Stimulated activated CD8-positive, alpha-beta memory T cell treated with anti-CD3 and anti-CD28 coated beads, Interleukin-15, amount 100 ng/mL, for 4 hours (primary cell): Measurements from ENCODE around the gene SEPTIN5.

Source experiments
- DNase-seq, 2 donors: peaks; one replicate each; pipeline ENCODE4 v3.0.0-alpha.2; 2020; ENCODE audit warnings: low read depth in 2 of 2

The SEPTIN5 gene

DNA sequence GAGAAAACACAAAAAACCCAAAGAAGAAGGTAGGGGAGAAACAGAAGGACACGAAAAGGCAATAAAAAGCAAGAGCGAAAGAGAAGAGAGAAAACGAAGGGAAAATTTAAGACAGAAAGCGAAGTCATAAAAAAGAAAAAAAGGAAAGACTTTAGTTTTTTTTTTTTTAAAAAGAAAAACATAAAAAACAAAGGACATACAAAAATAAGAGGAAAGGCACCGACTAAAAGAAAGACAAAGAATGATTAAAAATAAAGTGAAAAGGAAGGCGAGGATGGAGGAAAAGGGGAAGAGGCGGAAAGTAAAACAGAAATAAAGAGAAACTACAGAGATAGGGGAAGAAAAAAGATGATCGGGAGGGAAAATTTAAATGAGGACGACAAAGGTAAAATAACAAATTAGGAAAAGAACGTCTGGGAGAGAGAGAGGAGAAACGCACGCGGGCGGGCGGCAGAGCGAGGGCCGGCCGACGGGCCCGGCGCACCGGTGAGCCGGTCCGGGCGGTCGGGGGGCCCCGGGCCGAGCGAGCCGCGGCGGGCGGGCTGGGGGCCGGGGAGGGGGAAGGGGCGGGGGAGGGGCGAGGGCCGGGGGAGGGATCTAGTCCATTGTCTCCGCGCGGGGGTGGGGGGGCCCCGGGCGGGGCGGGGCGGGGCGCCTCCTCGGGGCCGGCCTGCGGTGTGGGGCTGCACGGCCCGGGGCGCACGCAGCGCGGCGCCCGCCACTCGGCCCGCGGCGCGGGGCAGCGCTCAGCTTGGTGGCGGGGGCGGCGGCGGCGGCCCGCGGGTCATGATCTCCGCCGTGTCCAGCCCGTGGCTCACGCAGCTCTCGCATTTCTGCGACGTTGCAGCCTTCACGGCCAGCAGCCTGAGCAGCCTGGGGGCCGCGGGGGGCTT is 46.0 kb downstream of the SEPTIN5 start, which contains the start of gene TBX1:
TSS of gene TBX1 (plus strand) at position 721 of the 893 bp plus-strand sequence. CDS start at position 787, 66 bp downstream.
- DNase-seq: no peak

- DNase-seq: no peak
Observed at GRCh38 chr22:19760951-19761724, 46.8 kb downstream of the SEPTIN5 start.

- no peak for DNase-seq
Observed at GRCh38 chr22:19761725-19762567, 47.6 kb downstream of the SEPTIN5 start.

GRCh38 chr22:19762568-19763457 is 48.5 kb downstream of the SEPTIN5 start:
- no peak for DNase-seq

DNA sequence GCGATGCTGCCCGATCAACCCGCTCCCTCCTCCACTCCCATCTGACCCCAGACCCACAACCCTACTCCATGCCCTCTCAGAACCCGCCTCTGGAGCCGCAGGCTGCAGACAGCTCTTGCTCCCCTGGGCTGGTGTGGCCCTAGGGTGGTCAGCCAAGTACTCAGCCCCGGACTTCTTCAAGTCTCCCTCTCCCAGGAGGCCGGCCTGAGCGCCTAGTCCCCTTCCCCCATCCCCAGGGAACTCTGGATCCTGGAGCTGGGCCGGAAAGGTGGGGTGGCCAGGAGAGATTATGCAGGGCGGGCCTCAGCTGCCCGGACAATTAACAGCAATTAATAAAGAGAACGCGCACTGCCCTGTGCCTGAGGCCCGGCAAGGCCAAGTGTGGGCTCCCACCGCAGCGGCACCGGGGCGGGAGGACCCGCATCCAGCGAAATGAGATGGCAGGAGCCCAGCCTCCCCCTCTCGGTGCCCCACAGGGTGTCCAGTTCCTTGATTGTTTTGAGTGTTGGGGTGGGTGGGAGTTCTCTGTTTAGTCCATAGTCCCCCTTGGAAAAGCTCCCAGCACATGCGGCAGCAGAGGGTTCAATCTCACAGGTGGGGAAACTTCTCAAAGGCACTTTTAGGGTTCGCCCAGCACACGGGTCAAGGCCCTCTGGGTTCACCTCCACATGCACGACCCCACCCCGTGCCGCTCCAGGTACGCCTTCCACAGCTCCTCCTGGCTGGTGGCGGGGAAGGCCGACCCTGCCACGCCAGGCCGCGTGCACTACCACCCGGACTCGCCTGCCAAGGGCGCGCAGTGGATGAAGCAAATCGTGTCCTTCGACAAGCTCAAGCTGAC is 49.4 kb downstream of the SEPTIN5 start:
- no peak for DNase-seq

GRCh38 chr22:19764299-19764593 is 49.9 kb downstream of the SEPTIN5 start:
- no peak for DNase-seq

GRCh38 chr22:19764636-19765476 is 50.6 kb downstream of the SEPTIN5 start:
- no peak for DNase-seq

DNA sequence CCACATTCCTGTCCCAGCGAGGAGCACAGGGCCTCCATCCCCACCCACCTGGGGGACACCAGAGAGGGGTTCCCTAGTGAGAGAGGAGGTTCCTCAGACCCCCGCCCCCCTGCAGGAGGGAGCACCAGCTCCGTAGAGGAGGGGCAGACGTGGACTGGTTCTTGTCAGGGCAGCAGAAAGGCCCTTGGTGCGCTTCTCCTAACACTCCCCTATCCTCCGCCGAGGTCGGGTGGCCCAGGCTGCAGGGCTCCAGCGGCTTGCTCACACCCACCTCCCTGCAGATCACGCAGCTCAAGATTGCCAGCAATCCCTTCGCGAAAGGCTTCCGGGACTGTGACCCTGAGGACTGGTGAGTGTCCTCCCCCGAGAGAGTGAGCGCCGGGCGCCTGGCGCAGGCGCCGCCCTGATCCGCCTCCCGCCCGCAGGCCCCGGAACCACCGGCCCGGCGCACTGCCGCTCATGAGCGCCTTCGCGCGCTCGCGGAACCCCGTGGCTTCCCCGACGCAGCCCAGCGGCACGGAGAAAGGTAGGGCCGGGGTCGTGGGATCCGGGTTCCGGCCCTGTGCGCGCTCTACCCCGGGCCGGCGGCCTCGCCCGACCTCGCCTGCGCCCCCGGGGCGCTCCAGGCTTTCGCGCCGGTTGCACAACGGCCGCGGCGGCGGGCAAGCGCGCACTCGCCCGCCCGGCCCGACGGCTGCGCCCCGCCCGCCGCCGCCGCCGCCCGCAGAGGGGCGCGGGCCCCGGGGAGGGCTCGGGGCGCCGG is 51.4 kb downstream of the SEPTIN5 start:
- DNase-seq: no peak

- no peak for DNase-seq
Observed at GRCh38 chr22:19766240-19766510, 51.9 kb downstream of the SEPTIN5 start.

GRCh38 chr22:19766511-19767426 is 52.5 kb downstream of the SEPTIN5 start:
- peak; percentile 10 to 19 for DNase-seq

DNA sequence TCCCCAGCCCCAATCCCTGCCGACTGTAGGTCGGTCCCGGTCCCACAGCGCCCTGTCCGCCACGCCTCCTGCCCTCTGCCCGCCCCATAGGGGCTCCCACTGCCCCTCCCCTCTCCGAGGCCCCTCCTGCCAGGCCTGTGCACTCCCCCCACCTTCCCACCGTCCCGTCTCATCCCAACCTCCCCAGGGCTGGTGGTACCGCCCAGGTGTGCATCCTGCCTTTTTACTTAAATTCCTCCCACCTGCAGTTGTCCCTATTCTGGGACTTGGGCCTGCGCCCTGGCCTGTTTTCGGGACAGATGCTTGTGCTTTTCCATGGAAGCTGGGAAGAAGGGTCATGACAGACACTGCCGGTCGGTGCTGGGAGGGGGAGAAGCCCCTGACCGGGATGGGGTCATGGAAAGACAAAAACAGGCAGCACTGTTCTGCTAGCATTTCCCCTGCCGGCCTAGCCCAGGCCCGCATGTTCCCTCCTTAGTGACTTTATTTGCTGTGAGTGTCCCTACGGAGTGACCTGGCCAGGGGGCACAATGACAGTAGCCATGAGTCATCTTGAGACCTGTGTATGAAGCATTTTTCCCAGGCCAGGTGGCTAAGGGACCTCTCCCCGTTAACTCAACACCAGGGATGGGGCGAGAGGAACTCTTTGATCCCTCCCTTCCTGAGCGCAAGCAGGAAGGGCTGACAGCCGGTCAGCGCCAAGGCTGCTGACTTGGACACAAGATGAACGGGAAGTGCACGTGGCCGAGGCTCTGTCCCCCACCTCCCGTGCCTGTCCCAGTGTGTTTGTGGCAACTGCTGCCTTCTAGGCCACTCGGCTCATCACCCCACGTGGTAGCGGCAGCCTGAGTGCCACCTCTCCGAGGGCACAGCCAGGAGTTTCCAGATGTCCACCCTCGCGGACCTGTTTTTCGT is 53.4 kb downstream of the SEPTIN5 start:
- no peak for DNase-seq

DNA sequence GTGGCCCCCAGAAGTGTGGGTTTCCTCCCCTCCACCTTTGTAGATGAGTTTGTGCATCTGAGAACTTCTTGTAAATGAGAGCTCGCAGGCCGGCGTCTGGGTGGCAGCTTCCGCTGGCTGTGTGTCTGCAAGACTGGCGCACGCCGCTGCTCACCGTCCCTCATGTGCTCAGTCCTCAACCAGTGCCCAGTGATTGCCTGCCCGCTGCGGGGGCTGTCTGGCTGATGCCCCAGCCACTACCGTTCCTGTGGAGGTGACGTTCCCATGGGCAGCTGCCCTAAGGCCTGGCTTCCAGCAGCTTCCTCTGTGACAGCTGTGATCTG is 55.1 kb downstream of the SEPTIN5 start:
- no peak for DNase-seq

DNA sequence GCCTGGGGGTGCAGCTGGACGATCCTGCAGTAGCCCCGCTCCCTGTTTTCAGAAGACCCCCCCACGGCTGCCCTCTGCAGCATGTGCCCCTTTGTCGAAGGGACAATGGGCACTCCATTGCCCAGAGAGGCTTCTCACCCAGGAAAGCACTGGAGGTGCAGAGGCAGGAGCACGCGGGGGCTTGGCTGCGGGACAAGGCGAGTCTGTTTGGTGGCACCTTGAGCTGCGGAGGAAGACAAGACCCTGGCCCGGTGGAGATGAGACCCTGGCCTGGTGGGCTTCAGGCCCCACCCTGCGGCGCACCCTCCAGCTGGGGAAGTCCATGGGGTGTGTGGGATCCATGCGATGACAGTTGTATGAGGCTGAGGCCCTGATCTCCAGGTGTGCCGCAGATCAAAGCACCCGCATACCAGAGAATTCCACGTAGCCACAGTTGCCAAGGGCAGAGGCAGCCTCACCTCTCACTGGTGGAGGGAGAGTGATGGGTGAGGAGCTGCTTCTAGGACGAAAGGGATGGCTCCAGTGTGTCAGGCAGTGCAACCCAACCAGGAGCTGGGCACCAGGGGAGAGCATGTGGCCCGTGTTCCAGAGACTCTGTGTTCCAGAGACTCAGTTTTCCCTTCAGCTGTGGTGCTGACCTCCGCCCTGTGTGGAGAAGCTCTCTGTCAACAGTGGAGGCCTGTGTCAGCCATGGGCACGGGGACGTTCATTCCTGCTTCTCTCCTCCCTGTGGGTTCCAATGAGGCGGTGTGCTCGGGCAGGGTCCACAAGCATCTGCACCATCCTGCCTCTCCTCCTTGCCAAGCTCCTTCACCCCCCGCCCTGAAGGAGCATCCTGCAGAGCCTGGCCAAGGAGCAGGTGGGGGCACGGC is 56.3 kb downstream of the SEPTIN5 start:
- DNase-seq: no peak

DNA sequence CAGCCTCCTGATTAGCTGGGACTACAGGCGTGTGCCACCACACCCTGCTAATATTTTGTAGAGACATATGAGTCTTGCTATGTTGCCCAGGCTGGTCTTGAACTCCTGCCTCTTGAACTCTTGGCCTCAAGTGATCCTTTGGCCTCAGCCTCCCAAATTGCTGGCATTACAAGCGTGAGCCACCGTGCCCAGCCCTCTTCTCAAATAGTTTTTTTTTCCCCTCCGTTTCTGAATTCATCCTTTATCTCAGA is 58.0 kb downstream of the SEPTIN5 start:
- no peak for DNase-seq
